Stimulated activated CD4-positive, alpha-beta T cell treated with anti-CD3 and anti-CD28 coated beads, Interleukin-15, amount 100 ng/mL, for 1 hour (primary cell): ENCODE data around the gene GRIN2C.

Experiments
- DNase-seq, 2 donors: peaks; one replicate each; pipeline ENCODE4 v3.0.0-alpha.2; 2020; ENCODE audit warnings: low read depth in 1 of 2, low spot score in 1 of 2

GRIN2C gene

GRCh38 chr17:74848656-74849399, 10.9 kb downstream of the GRIN2C start:
- DNase-seq = no peak

DNA sequence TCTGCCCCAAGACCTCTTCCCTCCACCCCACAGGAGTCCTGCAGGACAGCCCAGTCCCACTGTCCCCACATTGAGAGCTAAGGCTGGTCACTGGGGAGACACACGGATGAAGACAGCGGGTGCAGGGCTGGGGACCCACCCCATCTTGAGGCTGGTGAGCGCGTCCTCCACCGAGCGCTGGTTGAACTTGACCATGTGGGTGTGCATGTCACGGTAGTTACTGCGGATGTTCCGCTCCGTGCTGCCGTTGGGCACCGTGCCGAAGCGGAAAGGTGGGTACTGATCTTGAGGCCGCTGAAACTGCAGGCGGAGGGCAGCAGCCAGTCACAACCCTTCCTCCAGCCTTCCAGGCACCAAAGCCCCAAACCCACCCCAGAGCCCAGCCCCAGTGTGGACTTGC, 13.1 kb downstream of the GRIN2C start:
- DNase-seq = no peak

GRCh38 chr17:74843352-74843627, 16.4 kb downstream of the GRIN2C start:
- DNase-seq = no peak

- DNase-seq = no peak
Measured at GRCh38 chr17:74842599-74843351, 16.9 kb downstream of the GRIN2C start.

- DNase-seq = no peak
Measured at GRCh38 chr17:74842146-74842598, 17.5 kb downstream of the GRIN2C start.

DNA sequence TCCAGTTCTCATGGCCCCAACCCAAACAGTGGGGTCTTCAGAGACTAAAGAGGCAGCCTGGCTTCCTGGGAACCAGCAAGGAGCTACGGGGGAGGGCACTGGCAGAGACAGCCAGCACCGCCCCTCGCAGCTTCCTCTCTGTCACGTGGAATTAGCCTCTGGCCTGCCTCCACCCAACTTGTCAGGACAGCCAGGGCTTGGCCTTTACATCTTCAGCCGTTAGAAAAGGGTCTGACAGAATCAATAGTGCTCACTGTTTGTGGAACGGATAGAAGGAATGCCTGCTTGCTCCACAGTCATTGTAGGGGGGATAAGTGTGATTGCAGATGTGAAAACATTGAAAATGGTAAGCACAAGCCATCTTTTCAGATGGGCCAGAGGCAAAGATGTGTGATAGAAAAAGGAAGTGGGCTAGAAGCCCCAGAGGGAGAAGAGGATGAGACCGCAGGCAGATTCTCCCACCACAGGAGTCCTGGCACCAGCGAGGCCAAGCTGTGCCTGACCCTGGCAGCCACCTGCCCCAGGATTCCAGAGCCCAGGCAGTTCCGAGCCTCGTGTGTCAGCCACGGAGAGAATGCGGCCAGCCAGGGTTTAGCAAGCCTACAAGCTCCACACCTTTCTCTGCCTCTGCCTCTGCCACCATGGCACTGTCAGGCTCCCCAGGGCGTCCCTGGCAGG, 18.6 kb downstream of the GRIN2C start:
- no peak for DNase-seq

DNA sequence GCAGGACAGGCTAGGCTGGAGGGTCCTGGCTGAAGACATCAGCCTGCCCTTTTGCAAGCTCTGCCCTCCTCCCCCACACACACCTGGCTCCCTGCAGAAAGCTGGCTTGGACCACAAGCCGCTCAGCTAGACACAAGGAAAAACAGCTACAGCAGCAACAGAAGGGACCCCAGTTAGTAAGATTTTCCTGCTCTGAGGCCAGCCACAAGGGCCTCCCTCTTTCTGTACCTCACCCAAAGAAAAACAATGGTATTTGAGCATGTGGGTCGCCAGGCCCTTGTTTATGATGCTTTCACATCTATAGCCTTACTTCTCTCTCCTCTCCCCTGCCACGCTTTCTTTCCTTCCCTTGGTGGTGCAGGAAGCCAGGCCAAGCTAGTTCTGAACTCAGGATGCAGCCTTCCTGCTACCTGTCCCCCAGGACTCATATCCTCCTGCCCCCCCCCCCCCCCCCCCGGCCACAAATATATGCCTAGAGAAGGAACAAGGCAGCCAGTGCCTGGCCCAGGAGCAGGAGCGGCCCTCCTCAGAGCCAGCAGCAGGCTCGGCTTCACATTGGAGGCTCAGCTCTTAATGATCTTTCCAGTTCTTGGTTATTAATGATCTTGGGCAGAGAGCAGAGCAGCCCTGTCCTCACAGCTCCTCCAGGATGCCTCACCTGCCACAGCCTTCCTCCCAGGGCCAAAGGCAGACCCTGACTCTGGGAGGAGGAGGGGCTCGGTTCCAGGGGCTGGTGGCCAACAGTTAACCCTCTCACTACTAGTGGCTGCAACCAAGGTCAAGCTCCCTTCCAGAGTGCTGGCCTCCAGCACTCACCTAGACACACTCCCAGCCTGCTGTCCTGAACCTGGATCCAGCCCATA, 19.5 kb downstream of the GRIN2C start:
- DNase-seq = no peak

DNA sequence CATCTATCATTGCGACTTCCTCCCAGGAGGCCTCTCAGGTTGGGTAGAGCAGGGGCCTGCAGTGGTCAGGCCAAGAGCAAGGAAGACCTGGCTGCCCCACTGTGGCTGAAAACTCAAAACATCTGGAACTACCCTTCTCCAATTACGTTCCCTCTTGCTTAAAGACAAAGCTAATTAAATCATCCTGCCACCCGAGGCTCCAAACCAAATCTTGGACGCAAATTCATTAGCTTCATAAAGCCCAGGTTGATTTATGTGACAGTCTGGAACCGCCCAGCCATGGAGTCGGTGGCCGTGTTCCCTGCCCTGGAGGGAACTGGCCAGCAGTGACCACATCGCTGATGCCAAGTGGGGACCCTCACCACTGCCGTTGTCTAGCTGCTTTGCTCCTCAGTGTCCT, 21.4 kb downstream of the GRIN2C start:
- no peak for DNase-seq

DNA sequence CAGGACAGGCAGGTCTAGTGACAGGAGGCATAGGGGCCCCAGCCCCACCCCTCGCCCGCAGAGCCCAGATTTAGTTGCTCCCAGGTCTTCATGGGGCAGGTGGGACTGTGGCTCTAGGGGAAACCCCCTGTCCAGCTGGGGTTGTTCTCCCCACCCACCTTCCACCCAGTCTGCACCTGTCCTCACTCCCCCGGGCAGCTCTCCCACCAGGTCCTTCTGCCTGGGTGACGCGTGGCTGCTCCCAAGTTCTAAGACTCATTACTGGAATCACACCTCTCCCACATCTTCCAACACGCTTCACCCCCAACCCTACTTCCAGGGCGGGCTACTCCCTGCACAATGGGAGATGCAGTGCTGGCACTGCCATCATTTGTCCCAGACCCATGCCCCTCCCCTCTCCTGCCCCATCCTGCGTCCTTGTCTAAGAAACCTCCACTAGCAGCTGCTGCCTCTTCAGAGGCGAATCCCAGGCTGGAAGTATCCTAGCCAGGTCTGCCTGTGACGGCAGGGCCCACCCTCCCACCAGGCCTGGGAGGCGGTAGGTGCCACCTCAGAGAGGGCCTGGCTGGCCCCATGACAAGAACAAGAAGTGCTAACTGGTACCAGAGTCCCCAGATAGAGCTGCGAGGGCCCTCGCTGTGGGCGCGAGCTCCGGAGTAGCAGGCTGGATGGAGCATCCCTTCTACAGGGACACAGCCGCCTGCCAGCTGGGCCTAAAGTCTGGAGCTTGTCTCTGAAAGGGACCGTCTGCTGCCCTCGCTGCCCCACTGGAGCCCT, 22.8 kb downstream of the GRIN2C start:
- no peak for DNase-seq

- no peak for DNase-seq
Measured at GRCh38 chr17:74836191-74836590, 23.5 kb downstream of the GRIN2C start.

GRCh38 chr17:74833501-74834377, 25.9 kb downstream of the GRIN2C start:
- DNase-seq = no peak

DNA sequence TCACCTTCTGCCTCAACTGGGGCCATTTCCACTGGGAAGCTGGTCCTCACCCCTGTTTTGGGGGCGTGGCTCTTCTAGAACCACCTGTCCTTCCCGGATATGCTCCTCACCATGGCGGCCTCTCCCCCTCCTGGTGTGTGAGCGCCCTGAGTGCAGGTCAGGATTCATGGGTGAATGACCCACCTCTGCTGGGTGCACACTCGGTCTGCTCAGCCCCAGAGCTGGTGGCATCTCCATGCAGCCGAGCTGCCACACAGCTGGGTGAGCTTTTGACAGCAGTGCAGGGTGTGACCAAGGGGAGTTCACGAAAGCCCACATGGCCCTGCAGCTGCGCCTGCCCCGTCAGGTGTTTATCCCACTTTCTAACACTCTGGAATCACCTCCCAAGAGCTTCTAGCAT, 27.3 kb downstream of the GRIN2C start:
- no peak for DNase-seq

DNA sequence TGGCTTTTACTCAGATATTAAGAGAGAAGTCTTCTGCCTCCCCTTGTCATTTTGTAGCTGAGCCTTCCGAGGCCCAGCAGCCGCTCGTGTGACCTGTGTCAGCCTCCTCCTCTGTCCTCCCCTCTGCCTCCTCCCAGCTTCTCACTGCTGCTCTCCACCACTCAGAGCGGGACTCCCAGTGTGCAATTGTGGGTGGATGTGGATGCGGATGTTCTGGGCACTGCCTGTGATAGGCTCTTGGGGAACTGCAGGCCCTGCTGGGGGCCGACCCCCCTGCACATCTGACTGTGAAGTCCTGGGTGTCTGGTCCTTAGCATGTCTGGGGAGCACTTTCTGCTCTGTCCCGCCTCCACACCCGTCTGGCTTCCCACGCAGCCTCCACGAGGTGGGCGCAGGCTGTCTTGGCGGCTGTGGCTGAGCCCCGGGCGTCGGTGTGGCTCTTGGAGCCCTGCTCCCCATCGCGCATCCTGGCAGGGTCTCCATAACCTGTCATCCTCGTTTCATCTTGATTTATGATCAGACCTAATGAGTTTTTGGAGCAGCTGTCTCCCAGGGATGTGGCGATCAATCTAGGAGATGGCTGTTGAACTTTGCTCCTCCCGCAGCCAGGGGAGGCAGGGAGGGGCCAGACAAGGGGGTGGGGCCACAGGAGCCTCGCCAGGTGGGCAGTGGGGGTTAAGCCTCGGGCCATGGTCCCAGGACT, 28.1 kb downstream of the GRIN2C start:
- DNase-seq = no peak

DNA sequence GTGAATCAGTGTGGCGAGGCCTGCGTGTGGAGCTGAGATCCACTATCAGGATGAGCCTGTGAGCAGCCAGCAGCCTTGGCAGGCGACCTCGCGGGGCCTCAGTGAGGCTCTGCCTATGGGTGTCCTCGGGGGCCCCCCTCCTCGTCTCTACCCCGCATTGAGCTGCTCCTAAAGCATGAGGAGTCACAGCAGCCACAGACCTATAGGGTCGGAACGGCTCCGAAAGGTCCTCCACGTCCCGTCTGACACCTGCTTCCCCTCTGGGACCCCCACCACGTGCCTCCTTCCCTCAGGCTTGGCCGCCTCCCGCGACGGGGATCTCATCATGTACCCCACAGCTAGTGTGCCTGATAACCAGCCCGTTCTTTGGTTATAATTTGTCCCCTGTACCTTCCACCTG, 28.8 kb downstream of the GRIN2C start:
- DNase-seq = no peak

- DNase-seq = no peak
Measured at GRCh38 chr17:74827800-74828199, 31.9 kb downstream of the GRIN2C start.

- no peak for DNase-seq
Measured at GRCh38 chr17:74825952-74826719, 33.5 kb downstream of the GRIN2C start.

GRCh38 chr17:74824961-74825627, 34.6 kb downstream of the GRIN2C start:
- no peak for DNase-seq

DNA sequence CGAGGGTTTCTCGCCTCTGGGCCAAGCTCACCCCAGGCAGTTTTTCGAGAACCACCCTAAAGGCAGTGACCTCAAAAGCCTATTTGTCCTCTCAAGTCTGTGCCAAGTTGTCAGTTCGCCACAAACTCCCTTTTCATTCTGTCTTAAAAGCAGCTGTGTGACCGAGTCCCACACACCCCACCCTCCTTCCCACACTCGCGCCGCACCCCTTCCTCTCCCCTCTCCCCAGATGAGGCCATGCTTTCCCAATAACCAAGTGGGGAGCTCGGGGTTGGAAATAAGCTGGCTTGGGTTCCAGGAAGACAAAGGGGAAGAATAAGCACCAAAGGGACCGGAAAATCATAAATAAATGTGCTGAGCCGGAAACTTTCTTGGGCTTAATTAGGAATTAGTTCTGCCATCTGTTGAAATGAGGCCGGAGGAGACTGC, 36.7 kb downstream of the GRIN2C start:
- no peak for DNase-seq
